SK-N-SH (cell line): ENCODE data around the gene DDRGK1. TPM values are rescaled to one million over a fixed set of nuclear protein-coding genes. Genes with fewer than 3 reads are reported as not detected.
A peak's percentile ranks its signal among the peaks of the same experiment; 100 is the strongest.

Experiments used
- CTCF ChIA-PET: fragments of 300-600, 350-600 bp; formaldehyde crosslinking; extraction: SDS; loops from one replicate; lab custom pipeline; 2021; lab: Yijun Ruan, JAX
- POLR2A ChIA-PET: fragments of 350-600 bp; sonication (Branson Sonifier 250); formaldehyde crosslinking; extraction: SDS; loops from one replicate; lab custom pipeline; 2020; ENCODE audit warnings: antibody characterized with exemption, inconsistent platforms; lab: Yijun Ruan, JAX
- DNase-seq: peaks from one replicate; pipeline ENCODE4 v3.0.0; 2012
- H2AFZ ChIP-seq: fragments of 200-600 bp; sonication (generic); 2 replicates; pipeline ENCODE4 v1.8.1; 2016; ENCODE audit warnings: antibody characterized with exemption, mild to moderate bottlenecking, low read depth
- H3F3A ChIP-seq: fragments of 200-600 bp; sonication (generic); replicated peaks from 2 replicates; pipeline ENCODE3; 2016; ENCODE audit warnings: antibody characterized with exemption, mild to moderate bottlenecking; ENCODE audit not compliant: insufficient read depth
- H3K27ac ChIP-seq, 2 experiments: fragments of 200-500 bp in 1 of 2; fragments of 200-600 bp in 1 of 2; sonication (Bioruptor generic) in 1 of 2; sonication (generic), shearing (Covaris generic) in 1 of 2; 2 replicates each; pipeline versions ENCODE4 v1.5.1 to v1.6.1; 2014 to 2016; ENCODE audit warnings: low read depth in 2 of 2, inconsistent platforms in 1 of 2, low read length in 1 of 2, mild to moderate bottlenecking in 1 of 2, mixed read lengths in 1 of 2
- H3K27me3 ChIP-seq: fragments of 200-600 bp; sonication (generic), shearing (Covaris generic); 2 replicates; pipeline ENCODE4 v1.6.1; 2016; ENCODE audit warnings: mixed run types; ENCODE audit not compliant: insufficient read depth
- H3K36me3 ChIP-seq, 2 experiments: fragments of 200-500 bp in 1 of 2; fragments of 200-600 bp in 1 of 2; sonication (Bioruptor generic) in 1 of 2; sonication (generic) in 1 of 2; replicated peaks in 1 of 2; 2 replicates each; pipeline versions ENCODE3 to v1.5.1; 2014 to 2016; ENCODE audit warnings: low read length in 1 of 2, mild to moderate bottlenecking in 1 of 2; ENCODE audit not compliant: insufficient read depth in 2 of 2, control insufficient read depth in 1 of 2
- H3K4me1 ChIP-seq, 2 experiments: fragments of 200-500 bp in 1 of 2; fragments of 200-600 bp in 1 of 2; sonication (Bioruptor generic) in 1 of 2; sonication (generic), shearing (Covaris generic) in 1 of 2; 2 replicates each; pipeline versions ENCODE4 v1.5.1 to v1.6.1; 2014 to 2016; ENCODE audit warnings: low read depth in 1 of 2, low read length in 1 of 2, mixed run types in 1 of 2; ENCODE audit not compliant: insufficient read depth in 2 of 2, control insufficient read depth in 1 of 2
- H3K4me2 ChIP-seq: fragments of 200-600 bp; sonication (generic), shearing (Covaris generic); 2 replicates; pipeline ENCODE4 v1.6.1; 2017; ENCODE audit warnings: mixed run types
- H3K4me3 ChIP-seq, 2 experiments: fragments of 200-500 bp in 1 of 2; fragments of 200-600 bp in 1 of 2; sonication (Bioruptor generic) in 1 of 2; sonication (generic), shearing (Covaris generic) in 1 of 2; 2 replicates each; pipeline versions ENCODE4 v1.5.1 to v1.8.1; 2014 to 2016; ENCODE audit warnings: low read depth in 2 of 2, inconsistent platforms in 1 of 2, low read length in 1 of 2, mild to moderate bottlenecking in 1 of 2, mixed read lengths in 1 of 2, moderate library complexity in 1 of 2
- H3K79me2 ChIP-seq: fragments of 200-600 bp; sonication (generic); 2 replicates; pipeline ENCODE4 v1.8.1; 2017; ENCODE audit warnings: mild to moderate bottlenecking; ENCODE audit not compliant: insufficient read depth
- H3K9ac ChIP-seq: fragments of 200-600 bp; sonication (generic); 2 replicates; pipeline ENCODE4 v1.6.1; 2017; ENCODE audit warnings: mixed run types
- H3K9me2 ChIP-seq: fragments of 200-600 bp; sonication (generic); 2 replicates; pipeline ENCODE4 v1.6.1; 2017; ENCODE audit warnings: mixed run types
- H3K9me3 ChIP-seq: fragments of 200-600 bp; sonication (generic); 2 replicates; pipeline ENCODE4 v1.6.1; 2017; ENCODE audit warnings: mixed run types, mild to moderate bottlenecking, moderate library complexity
- H4K20me1 ChIP-seq: fragments of 200-600 bp; sonication (generic); 2 replicates; pipeline ENCODE4 v1.6.1; 2017; ENCODE audit warnings: mild to moderate bottlenecking, mixed run types; ENCODE audit not compliant: insufficient read depth
- EZH2phosphoT487 ChIP-seq: fragments of 200-600 bp; sonication (generic); IDR thresholded peaks from 2 replicates; pipeline ENCODE4 v1.6.1; 2017; ENCODE audit warnings: low read depth, mixed run types, mild to moderate bottlenecking, antibody characterized with exemption, moderate library complexity, borderline replicate concordance
- GATA2 ChIP-seq: sonication (generic); formaldehyde crosslinking; IDR thresholded peaks from 2 replicates; pipeline ENCODE4 v1.5.0; 2020; ENCODE audit warnings: mild to moderate bottlenecking, missing genetic modification reagents
- JUND ChIP-seq: IDR thresholded peaks from 2 replicates; pipeline ENCODE4 v1.4.0; 2012
- MXI1 ChIP-seq: IDR thresholded peaks from 2 replicates; pipeline ENCODE4 v1.6.1; 2012; ENCODE audit warnings: mild to moderate bottlenecking, low read depth, low read length, improper control_type of control experiment
- SMC3 ChIP-seq: IDR thresholded peaks from 2 replicates; pipeline ENCODE4 v1.6.1; 2012; ENCODE audit warnings: low read depth, low read length, improper control_type of control experiment
- TAF1 ChIP-seq: IDR thresholded peaks from 2 replicates; pipeline ENCODE4 v1.6.1; 2012; ENCODE audit warnings: low read depth, mild to moderate bottlenecking, low read length, moderate library complexity, borderline replicate concordance
- YY1 ChIP-seq: IDR thresholded peaks from 2 replicates; pipeline ENCODE4 v1.4.0; 2012; ENCODE audit warnings: low read depth, mild to moderate bottlenecking
- WGBS: methylation state at CpG from one replicate; pipeline ENCODE4 v1.1.6; 2017; ENCODE audit warnings: low lambda C conversion rate; 5-methylcytosine and 5-hydroxymethylcytosine counted together
- polyA plus RNA-seq, 3 experiments: library from polyadenylated mRNA; depleted of rRNA; stranded (reverse); fragments of >200 nt; gene quantifications; 2 replicates each; pipeline ENCODE4 v1.2.3, GENCODE V29; 2012
- TF ChIP-seq, protein P1 (sequence below): fragments of 150-350 bp; IDR thresholded peaks from 2 replicates; pipeline ENCODE4 v1.6.1; 2017; ENCODE audit warnings: antibody characterized with exemption, low read length, low read depth, borderline replicate concordance
- TF ChIP-seq, protein P2 (sequence below): IDR thresholded peaks from 2 replicates; pipeline ENCODE4 v1.4.0; 2012; ENCODE audit warnings: low read depth, borderline replicate concordance

DDRGK1 gene
- polyA plus RNA-seq, 1 of the 3 experiments (the other 2 are of a cell fraction): 70.6 TPM

DNA sequence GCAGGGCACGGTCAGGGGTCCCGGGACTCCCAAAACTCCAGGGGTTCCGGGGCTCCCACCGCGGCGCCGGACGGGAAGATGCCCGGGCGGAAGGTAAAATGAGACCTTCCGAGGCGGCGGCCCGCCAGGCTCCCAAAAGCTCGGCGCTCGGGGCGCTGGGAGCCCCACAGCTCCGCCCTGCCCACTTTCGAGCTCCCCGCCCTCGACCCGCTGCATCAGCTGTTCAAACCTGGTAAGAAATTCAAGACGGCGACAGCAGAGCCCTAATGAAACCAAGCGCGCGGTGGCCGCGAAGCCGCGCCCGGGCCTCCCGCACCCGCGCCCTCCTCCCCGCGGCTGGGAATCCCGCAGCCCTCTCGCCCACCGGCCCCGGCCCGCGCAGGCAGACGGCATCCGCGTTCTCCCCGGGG, 34.1 kb upstream of the DDRGK1 start:
- Histone ChIP-seq H3K9me3 (no peaks in the 10 kb centered on the region), H3K79me2 (no peaks in the 10 kb centered on the region), H3K4me1 (peaks cover 0 to 2% of the 10 kb centered on the region in 2 experiments; a peak in 1 of 4 replicates), H2AFZ (peak overlapping the region; percentile 92; the same call in 1 of the 2 replicates), H3K4me2 (peak overlapping the region; percentile 84), H3K27ac (no peak overlapping the region), H3K9me2 (no peaks in the 10 kb centered on the region), H3K27me3 (peaks cover 16% of the 10 kb centered on the region), H3K36me3 (no peaks in the 10 kb centered on the region), H3K9ac (no peak overlapping the region), H3F3A (no peaks in the 10 kb centered on the region), H4K20me1 (no peaks in the 10 kb centered on the region), H3K4me3 (peak overlapping the region; percentile 58 to 62)
- ChIA-PET POLR2A (no interaction called here), CTCF (interaction anchor here (1.1 to 1.7 kb wide), 5 partner anchors 20 to 185 kb away, joined by 3 to 5 read pairs (median 4); no protein-coding TSS in a partner anchor)
- 3% methylated on average over 39 of the region's 48 CpGs for WGBS
- no peak for TF ChIP-seq MXI1
- TF ChIP-seq EZH2phosphoT487: no peak
- no peak for TF ChIP-seq GATA2 (CRISPR knock-in tag)
- TF ChIP-seq, protein P1, sequence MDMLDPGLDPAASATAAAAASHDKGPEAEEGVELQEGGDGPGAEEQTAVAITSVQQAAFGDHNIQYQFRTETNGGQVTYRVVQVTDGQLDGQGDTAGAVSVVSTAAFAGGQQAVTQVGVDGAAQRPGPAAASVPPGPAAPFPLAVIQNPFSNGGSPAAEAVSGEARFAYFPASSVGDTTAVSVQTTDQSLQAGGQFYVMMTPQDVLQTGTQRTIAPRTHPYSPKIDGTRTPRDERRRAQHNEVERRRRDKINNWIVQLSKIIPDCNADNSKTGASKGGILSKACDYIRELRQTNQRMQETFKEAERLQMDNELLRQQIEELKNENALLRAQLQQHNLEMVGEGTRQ: no peak
- no peak for TF ChIP-seq TAF1
- TF ChIP-seq SMC3: no peak
- no peak for TF ChIP-seq JUND
- DNase-seq: no peak

DNA sequence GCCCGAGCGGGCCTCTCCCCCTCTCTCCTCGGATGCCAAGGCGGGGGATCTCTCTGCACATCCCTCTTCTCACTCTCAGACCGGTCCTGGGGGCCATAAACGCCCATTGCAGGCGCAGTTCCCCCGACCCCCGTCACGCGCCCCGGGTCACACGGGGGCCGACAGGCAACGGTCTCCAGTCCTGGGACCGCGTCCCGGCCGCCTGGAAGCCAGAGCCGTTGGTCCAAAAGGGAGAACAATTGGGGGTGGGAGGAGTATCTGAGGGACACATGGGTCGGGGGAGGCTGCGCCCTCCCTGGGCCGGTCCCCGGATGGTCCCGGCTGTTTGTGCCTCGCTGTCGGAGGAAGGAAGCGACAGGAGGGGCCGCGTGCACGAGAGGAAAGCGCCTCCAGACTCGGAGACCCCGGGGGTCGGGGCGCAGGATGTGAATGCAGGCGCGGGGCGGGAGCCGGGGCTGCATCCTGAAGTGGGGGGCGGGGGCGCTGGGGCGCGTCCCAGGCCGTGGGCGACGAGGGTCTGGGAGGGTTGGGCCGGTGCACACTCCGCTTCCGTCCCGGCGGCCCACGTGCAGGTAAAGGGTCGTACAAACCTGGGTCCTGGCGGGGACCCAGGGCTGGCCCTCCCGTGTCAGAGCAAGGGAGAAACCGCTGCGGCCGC, 33.6 kb upstream of the DDRGK1 start:
- no peaks in the 10 kb centered on the region for H3K9me2 ChIP-seq
- no peaks in the 10 kb centered on the region for H3F3A ChIP-seq
- no peaks in the 10 kb centered on the region for H3K9me3 ChIP-seq
- no peaks in the 10 kb centered on the region for H4K20me1 ChIP-seq
- POLR2A ChIA-PET: no interaction called here
- peak overlapping the region; percentile 84 for H3K4me2 ChIP-seq
- TF ChIP-seq, protein P2, sequence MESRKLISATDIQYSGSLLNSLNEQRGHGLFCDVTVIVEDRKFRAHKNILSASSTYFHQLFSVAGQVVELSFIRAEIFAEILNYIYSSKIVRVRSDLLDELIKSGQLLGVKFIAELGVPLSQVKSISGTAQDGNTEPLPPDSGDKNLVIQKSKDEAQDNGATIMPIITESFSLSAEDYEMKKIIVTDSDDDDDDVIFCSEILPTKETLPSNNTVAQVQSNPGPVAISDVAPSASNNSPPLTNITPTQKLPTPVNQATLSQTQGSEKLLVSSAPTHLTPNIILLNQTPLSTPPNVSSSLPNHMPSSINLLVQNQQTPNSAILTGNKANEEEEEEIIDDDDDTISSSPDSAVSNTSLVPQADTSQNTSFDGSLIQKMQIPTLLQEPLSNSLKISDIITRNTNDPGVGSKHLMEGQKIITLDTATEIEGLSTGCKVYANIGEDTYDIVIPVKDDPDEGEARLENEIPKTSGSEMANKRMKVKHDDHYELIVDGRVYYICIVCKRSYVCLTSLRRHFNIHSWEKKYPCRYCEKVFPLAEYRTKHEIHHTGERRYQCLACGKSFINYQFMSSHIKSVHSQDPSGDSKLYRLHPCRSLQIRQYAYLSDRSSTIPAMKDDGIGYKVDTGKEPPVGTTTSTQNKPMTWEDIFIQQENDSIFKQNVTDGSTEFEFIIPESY: no peak
- no peak for TF ChIP-seq YY1
- 47% methylated on average over 44 of the region's 59 CpGs for WGBS
- peak; percentile 57 for DNase-seq
- H3K4me1 ChIP-seq: peaks cover 0 to 2% of the 10 kb centered on the region in 2 experiments; a peak in 1 of 4 replicates
- H3K79me2 ChIP-seq: no peaks in the 10 kb centered on the region
- H3K27me3 ChIP-seq: peaks cover 16% of the 10 kb centered on the region
- H3K36me3 ChIP-seq: no peaks in the 10 kb centered on the region
- H2AFZ ChIP-seq: 0 out of 2 replicates have a peak overlapping the region, but pooled peaks have one; percentile 92
- peak overlapping the region; percentile 58 to 62 for H3K4me3 ChIP-seq
- CTCF ChIA-PET: interaction anchor here (1.1 to 1.7 kb wide), 2 partner anchors 19 to 24 kb away, joined by 3 to 4 read pairs; no protein-coding TSS in a partner anchor
- no peak overlapping the region for H3K27ac ChIP-seq
- H3K9ac ChIP-seq: no peak overlapping the region
